HL-60 (cell line): ENCODE data around the gene BRME1.

Experiments
- CTCF ChIP-seq: IDR thresholded peaks from one replicate; pipeline ENCODE4 v1.5.1; 2011; ENCODE audit warnings: low read length, control low read depth, inconsistent platforms; ENCODE audit not compliant: insufficient read depth
- POLR2AphosphoS5 ChIP-seq: IDR thresholded peaks from 2 replicates; pipeline ENCODE4 v1.6.1; 2012; ENCODE audit warnings: low read depth
- SPI1 ChIP-seq: IDR thresholded peaks from 2 replicates; pipeline ENCODE4 v1.6.1; 2012; ENCODE audit warnings: low read depth, mild to moderate bottlenecking, borderline replicate concordance
- TF ChIP-seq, protein P1 (sequence below): IDR thresholded peaks from 2 replicates; pipeline ENCODE4 v1.6.1; 2012; ENCODE audit warnings: low read depth; ENCODE audit not compliant: insufficient replicate concordance

- no peak for TF ChIP-seq CTCF
- TF ChIP-seq, protein P1, sequence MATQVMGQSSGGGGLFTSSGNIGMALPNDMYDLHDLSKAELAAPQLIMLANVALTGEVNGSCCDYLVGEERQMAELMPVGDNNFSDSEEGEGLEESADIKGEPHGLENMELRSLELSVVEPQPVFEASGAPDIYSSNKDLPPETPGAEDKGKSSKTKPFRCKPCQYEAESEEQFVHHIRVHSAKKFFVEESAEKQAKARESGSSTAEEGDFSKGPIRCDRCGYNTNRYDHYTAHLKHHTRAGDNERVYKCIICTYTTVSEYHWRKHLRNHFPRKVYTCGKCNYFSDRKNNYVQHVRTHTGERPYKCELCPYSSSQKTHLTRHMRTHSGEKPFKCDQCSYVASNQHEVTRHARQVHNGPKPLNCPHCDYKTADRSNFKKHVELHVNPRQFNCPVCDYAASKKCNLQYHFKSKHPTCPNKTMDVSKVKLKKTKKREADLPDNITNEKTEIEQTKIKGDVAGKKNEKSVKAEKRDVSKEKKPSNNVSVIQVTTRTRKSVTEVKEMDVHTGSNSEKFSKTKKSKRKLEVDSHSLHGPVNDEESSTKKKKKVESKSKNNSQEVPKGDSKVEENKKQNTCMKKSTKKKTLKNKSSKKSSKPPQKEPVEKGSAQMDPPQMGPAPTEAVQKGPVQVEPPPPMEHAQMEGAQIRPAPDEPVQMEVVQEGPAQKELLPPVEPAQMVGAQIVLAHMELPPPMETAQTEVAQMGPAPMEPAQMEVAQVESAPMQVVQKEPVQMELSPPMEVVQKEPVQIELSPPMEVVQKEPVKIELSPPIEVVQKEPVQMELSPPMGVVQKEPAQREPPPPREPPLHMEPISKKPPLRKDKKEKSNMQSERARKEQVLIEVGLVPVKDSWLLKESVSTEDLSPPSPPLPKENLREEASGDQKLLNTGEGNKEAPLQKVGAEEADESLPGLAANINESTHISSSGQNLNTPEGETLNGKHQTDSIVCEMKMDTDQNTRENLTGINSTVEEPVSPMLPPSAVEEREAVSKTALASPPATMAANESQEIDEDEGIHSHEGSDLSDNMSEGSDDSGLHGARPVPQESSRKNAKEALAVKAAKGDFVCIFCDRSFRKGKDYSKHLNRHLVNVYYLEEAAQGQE: no peak
- no peak for TF ChIP-seq SPI1
- TF ChIP-seq POLR2AphosphoS5: no peak
These were observed 22.3 kb downstream of the BRME1 start for GRCh38 chr19:13883516-13884064.
